A549 (cell line): ENCODE data around the gene KAT2B. TPM values are rescaled to one million over a fixed set of nuclear protein-coding genes. Genes with fewer than 3 reads are reported as not detected.

Experiments used
- ATAC-seq, 2 experiments: fragments of 200-7000 bp in 1 of 2; fragments of >200 bp in 1 of 2; cut with Nextera tagmentation in 1 of 2; cut with Tn5 transposase in 1 of 2; 3 replicates each; pipeline versions ENCODE4 v1.8.0 to v1.9.1; 2018 to 2020; ENCODE audit warnings: mild to moderate bottlenecking in 1 of 2, moderate library complexity in 1 of 2
- CTCF ChIA-PET: fragments of 300-600 bp; sonication (Branson Sonifier 250); formaldehyde crosslinking; extraction: SDS; loops from one replicate; lab custom pipeline; 2021; ENCODE audit warnings: antibody characterized with exemption, inconsistent platforms; lab: Yijun Ruan, JAX
- POLR2A ChIA-PET: fragments of 350-600 bp; formaldehyde crosslinking; extraction: SDS; loops from one replicate; lab custom pipeline; 2021; ENCODE audit warnings: antibody characterized with exemption, inconsistent platforms; lab: Yijun Ruan, JAX
- DNase-seq, 2 experiments: peaks; one replicate each; pipeline versions ENCODE4 v3.0.0 to v3.0.0-alpha.2; 2011 to 2016; ENCODE audit warnings: low read depth in 1 of 2, low spot score in 1 of 2
- FAIRE-seq: peaks from 2 replicates; lab custom pipeline; 2011; peaks lifted over from hg19 to GRCh38; lab: Jason Lieb, UNC
- H3K27ac ChIP-seq, 2 experiments: fragments of >200 bp; sonication (Bioruptor Twin); formaldehyde crosslinking; 3 replicates each; pipeline ENCODE4 v1.5.1; 2016 to 2017
- H3K4me1 ChIP-seq: fragments of >200 bp; sonication (Bioruptor Twin); formaldehyde crosslinking; 3 replicates; pipeline ENCODE4 v1.6.1; 2016
- H3K4me2 ChIP-seq: fragments of >200 bp; sonication (Bioruptor Twin); formaldehyde crosslinking; 3 replicates; pipeline ENCODE4 v1.6.1; 2016
- H3K4me3 ChIP-seq: fragments of >200 bp; sonication (Bioruptor Twin); formaldehyde crosslinking; 3 replicates; pipeline ENCODE4 v1.5.1; 2016
- H3K9me3 ChIP-seq: fragments of >200 bp; sonication (Bioruptor Twin); formaldehyde crosslinking; 3 replicates; pipeline ENCODE4 v1.6.1; 2016
- BHLHE40 ChIP-seq: IDR thresholded peaks from 2 replicates; pipeline ENCODE4 v1.6.1; 2012; ENCODE audit warnings: low read depth, low read length, inconsistent platforms
- CBX2 ChIP-seq: fragments of 200-600 bp; sonication (generic); IDR thresholded peaks from 2 replicates; pipeline ENCODE4 v1.6.1; 2016; ENCODE audit warnings: low read depth, mild to moderate bottlenecking, borderline replicate concordance
- CEBPB ChIP-seq, 2 experiments: fragments of >200 bp in 1 of 2; sonication (Bioruptor Twin) in 1 of 2; formaldehyde crosslinking in 1 of 2; IDR thresholded peaks; 2 replicates each; pipeline ENCODE4 v1.6.1; 2012 to 2016
- CHD4 ChIP-seq: fragments of 200-600 bp; sonication (generic); IDR thresholded peaks from 2 replicates; pipeline ENCODE4 v1.6.1; 2016; ENCODE audit warnings: antibody characterized with exemption, mild to moderate bottlenecking, borderline replicate concordance
- EHF ChIP-seq: fragments of 250-450 bp; sonication (Bioruptor Pico); IDR thresholded peaks from 2 replicates; pipeline ENCODE4 v1.5.0; 2020; ENCODE audit warnings: mild to moderate bottlenecking
- EP300 ChIP-seq, 2 experiments: fragments of >200 bp; sonication (Bioruptor Twin); formaldehyde crosslinking; IDR thresholded peaks; 2 replicates in 1 of 2; 3 replicates in 1 of 2; pipeline ENCODE4 v1.6.1; 2016 to 2017
- FOSL2 ChIP-seq, 2 experiments: fragments of 450-650 bp in 1 of 2; fragments of >200 bp in 1 of 2; sonication (Bioruptor Twin) in 1 of 2; formaldehyde crosslinking; IDR thresholded peaks; 2 replicates each; pipeline versions ENCODE4 v1.5.0 to v1.6.1; 2016 to 2020; ENCODE audit warnings: mild to moderate bottlenecking in 1 of 2, moderate library complexity in 1 of 2
- GATA3 ChIP-seq: IDR thresholded peaks from 2 replicates; pipeline ENCODE4 v1.6.1; 2012; ENCODE audit warnings: borderline replicate concordance
- HDAC2 ChIP-seq: fragments of 200-600 bp; sonication (generic); IDR thresholded peaks from 2 replicates; pipeline ENCODE4 v1.6.1; 2016
- HOXB5 ChIP-seq: fragments of 250-450 bp; sonication (Bioruptor Pico); IDR thresholded peaks from 2 replicates; pipeline ENCODE4 v1.5.0; 2020; ENCODE audit warnings: mild to moderate bottlenecking, moderate library complexity
- KDM1A ChIP-seq: fragments of 200-600 bp; sonication (generic); IDR thresholded peaks from 2 replicates; pipeline ENCODE4 v1.6.1; 2016; ENCODE audit warnings: low read depth, mild to moderate bottlenecking
- KDM5A ChIP-seq: fragments of 200-600 bp; sonication (generic); IDR thresholded peaks from 2 replicates; pipeline ENCODE4 v1.6.1; 2016; ENCODE audit warnings: antibody characterized with exemption, mild to moderate bottlenecking
- MAFK ChIP-seq: fragments of 450-650 bp; IDR thresholded peaks from 2 replicates; pipeline ENCODE4 v1.6.1; 2014; ENCODE audit not compliant: partially characterized antibody
- NFE2L2 ChIP-seq: fragments of 150-350 bp; conservative IDR thresholded peaks from 2 replicates; pipeline ENCODE4 v1.6.1; 2014; ENCODE audit warnings: low read length
- NPAS2 ChIP-seq: fragments of 250-450 bp; sonication (Bioruptor Pico); IDR thresholded peaks from 2 replicates; pipeline ENCODE4 v1.8.0; 2022; ENCODE audit warnings: mild to moderate bottlenecking, moderate library complexity, borderline replicate concordance
- NR3C1 ChIP-seq: fragments of >200 bp; sonication (Bioruptor Twin); formaldehyde crosslinking; IDR thresholded peaks from 3 replicates; pipeline ENCODE4 v1.6.1; 2017
- RAD21 ChIP-seq, 2 experiments: fragments of >200 bp in 1 of 2; sonication (Bioruptor Twin) in 1 of 2; formaldehyde crosslinking in 1 of 2; IDR thresholded peaks in 1 of 2; conservative IDR thresholded peaks in 1 of 2; 2 replicates in 1 of 2; 3 replicates in 1 of 2; pipeline ENCODE4 v1.6.1; 2012 to 2018; ENCODE audit warnings: inconsistent platforms in 1 of 2
- RNF2 ChIP-seq: fragments of 200-600 bp; sonication (generic); IDR thresholded peaks from 2 replicates; pipeline ENCODE4 v1.6.1; 2016; ENCODE audit warnings: low read depth, mild to moderate bottlenecking, antibody characterized with exemption, moderate library complexity, borderline replicate concordance
- SMC3 ChIP-seq: fragments of >200 bp; sonication (Bioruptor Twin); formaldehyde crosslinking; IDR thresholded peaks from 3 replicates; pipeline ENCODE4 v1.6.1; 2018; ENCODE audit warnings: inconsistent platforms
- TP53 ChIP-seq: fragments of 250-450 bp; sonication (Bioruptor Pico); IDR thresholded peaks from 2 replicates; pipeline ENCODE4 v1.5.0; 2021; ENCODE audit warnings: mild to moderate bottlenecking, moderate library complexity
- ZC3H11A ChIP-seq: fragments of 450-650 bp; IDR thresholded peaks from 2 replicates; pipeline ENCODE4 v1.6.1; 2014; ENCODE audit warnings: antibody characterized with exemption, mild to moderate bottlenecking
- ZNF302 ChIP-seq: fragments of 250-450 bp; sonication (Bioruptor Pico); IDR thresholded peaks from 2 replicates; pipeline ENCODE4 v1.9.0; 2021; ENCODE audit warnings: inconsistent platforms, mild to moderate bottlenecking, moderate library complexity
- ZSCAN20 ChIP-seq: fragments of 250-450 bp; sonication (Bioruptor Pico); IDR thresholded peaks from 2 replicates; pipeline ENCODE4 v1.8.0; 2022; ENCODE audit warnings: mild to moderate bottlenecking, moderate library complexity
- whole genome bisulfite sequencing: methylation state at CpG from one replicate; pipeline ENCODE4 v1.1.6; 2017; ENCODE audit errors: missing lambda C conversion rate; 5-methylcytosine and 5-hydroxymethylcytosine counted together
- polyA plus RNA-seq, 4 experiments: library from polyadenylated mRNA; depleted of rRNA in 3 of 4; stranded (reverse); fragments of >200 nt; fragmentation: RNase III in 1 of 4; extraction: RNeasy Plus Mini Kit Qiagen cat#74134 plus additional on column Dnase treatment in 1 of 4; gene quantifications; 2 replicates in 3 of 4; 3 replicates in 1 of 4; pipeline ENCODE4 v1.2.3, GENCODE V29; 2011 to 2017
- TF ChIP-seq, protein P1 (sequence below): fragments of 150-350 bp; IDR thresholded peaks from 2 replicates; pipeline ENCODE4 v1.6.1; 2014; ENCODE audit warnings: low read depth, mild to moderate bottlenecking, low read length
- TF ChIP-seq, protein P2 (sequence below): fragments of 250-450 bp; sonication (Bioruptor Pico); IDR thresholded peaks from 2 replicates; pipeline ENCODE4 v1.5.0; 2020; ENCODE audit warnings: low read depth, mild to moderate bottlenecking, moderate library complexity
- TF ChIP-seq, protein P3 (sequence below): IDR thresholded peaks from 2 replicates; pipeline ENCODE4 v1.6.1; 2012

Gene KAT2B
- polyA plus RNA-seq, 2 of the 4 experiments (the other 2 are of a cell fraction), result 7.2 to 11.9 TPM

DNA sequence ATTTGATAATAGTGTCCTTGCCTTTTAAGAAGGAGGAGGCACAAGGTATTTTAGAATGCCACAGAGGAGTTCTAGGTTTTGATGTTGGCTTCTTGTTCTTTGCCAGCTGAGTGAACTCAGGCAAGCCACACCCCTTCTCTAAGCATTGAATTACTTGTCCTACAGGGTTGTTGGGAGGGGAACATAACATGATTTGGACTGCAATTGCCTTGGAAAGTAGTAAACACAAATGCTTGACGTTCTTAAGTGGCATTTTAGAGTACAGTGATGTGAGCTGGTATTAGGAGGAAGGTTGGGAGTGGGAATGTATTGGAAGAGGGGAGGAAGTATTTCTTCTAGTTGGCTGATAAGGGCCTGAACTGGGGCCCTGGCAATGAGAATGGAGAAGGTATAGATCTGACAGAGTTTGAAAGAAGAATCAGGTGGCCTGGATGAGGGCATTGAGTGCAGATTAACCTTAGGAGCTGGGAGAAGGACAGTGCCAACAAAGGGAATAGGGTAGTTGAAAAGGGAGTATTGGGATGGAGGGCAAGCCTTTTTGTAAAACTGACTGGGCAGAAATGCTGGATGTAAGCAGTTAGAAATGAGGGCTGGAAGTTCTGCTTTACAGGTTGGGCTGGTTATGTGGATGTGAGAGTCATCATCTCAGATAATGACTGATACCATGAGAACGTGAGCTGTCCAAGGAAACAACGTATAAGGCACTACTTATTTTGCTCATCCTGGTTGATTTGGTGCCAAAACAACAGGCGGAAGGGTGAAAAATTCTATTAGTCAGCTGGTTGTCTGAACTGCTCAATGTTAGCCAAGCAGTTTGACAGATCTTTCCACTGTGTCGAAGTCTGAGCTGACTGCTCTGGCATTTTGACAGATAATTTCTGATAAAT is 16.7 kb downstream of the KAT2B start:
- CTCF ChIA-PET, result no interaction called here
- 37% methylated on average over 5 of the region's 5 CpGs for WGBS
- TF ChIP-seq NPAS2 (CRISPR knock-in tag) (no peak), FOSL2 (IDR thresholded peaks at IDR 0.05) (no peak), FOSL2 (CRISPR knock-in tag; IDR thresholded peaks at IDR 0.05) (no peak), EP300 (IDR thresholded peaks at IDR 0.05) (no peak), MAFK (peak; percentile 38)
- Histone ChIP-seq H3K9me3 (no peaks in the 10 kb centered on the region), H3K27ac (peak overlapping the region; percentile 15 to 60; a peak in 4 of 6 replicates), H3K4me2 (peak overlapping the region; percentile 40), H3K4me1 (peaks cover 48% of the 10 kb centered on the region), H3K4me3 (no peak overlapping the region)
- DNase-seq (peak in 1 of 2 experiments; percentile 28), FAIRE-seq (no peak), ATAC-seq (peak; percentile 34 to 36; a peak in 5 of 6 replicates)
- POLR2A ChIA-PET, result interaction anchor here (0.7 kb wide), 1 partner anchor 129 kb away, joined by 3 read pairs; the partner anchor contains the start of gene SGO1

DNA sequence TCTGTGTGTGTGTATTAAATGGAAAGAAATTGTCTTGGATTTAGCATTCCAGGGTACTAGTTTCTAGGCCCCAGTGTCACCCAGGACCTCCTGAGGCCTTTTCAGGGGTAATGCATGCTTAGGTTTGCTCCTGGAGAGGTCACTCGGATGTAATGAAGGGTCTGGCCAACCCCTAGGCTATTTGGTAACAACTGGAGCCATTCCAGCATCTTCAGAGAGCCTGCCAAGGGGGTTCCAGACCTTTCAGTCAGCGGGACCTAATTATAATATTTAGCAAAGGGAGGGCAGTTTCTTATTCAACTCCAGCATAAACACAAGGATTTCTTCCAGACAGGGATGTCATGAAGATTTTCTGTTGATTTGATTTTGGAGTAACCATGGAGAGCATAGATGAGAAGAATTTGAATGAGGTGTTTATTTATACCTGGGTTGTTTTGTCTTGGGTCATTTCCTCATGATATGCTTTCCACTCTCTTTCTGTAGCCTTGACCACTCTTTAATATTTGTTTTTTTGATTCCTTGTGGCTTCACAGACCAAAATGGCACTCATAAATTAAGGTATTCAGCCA is 17.4 kb downstream of the KAT2B start:
- Histone ChIP-seq H3K9me3 (no peaks in the 10 kb centered on the region), H3K4me3 (no peak overlapping the region), H3K4me2 (peak overlapping the region; percentile 40), H3K4me1 (peaks cover 48% of the 10 kb centered on the region), H3K27ac (peak overlapping the region in 1 of 2 experiments; percentile 18; a peak in 2 of 6 replicates)
- ATAC-seq (no peak), FAIRE-seq (no peak), DNase-seq (no peak)
- ChIA-PET POLR2A (interaction anchor here (0.7 kb wide), 1 partner anchor 129 kb away, joined by 3 read pairs; the partner anchor contains the start of gene SGO1), CTCF (no interaction called here)
- whole genome bisulfite sequencing, result 83% methylated on average over 2 of the region's 2 CpGs
- no peak for TF ChIP-seq HDAC2
- no peak for TF ChIP-seq EHF (CRISPR knock-in tag)
- TF ChIP-seq ZSCAN20 (CRISPR knock-in tag), result no peak
- TF ChIP-seq NR3C1, result no peak
- TF ChIP-seq CHD4, result no peak
- no peak for TF ChIP-seq KDM1A
- no peak for TF ChIP-seq RAD21 (conservative IDR thresholded peaks at IDR 0.05 in 1 of 2, IDR thresholded peaks at IDR 0.05 in 1 of 2)
- TF ChIP-seq TP53 (CRISPR knock-in tag), result no peak
- no peak for TF ChIP-seq CBX2
- no peak for TF ChIP-seq KDM5A
- TF ChIP-seq ZC3H11A, result no peak
- TF ChIP-seq FOSL2 (IDR thresholded peaks at IDR 0.05), result no peak
- TF ChIP-seq FOSL2 (CRISPR knock-in tag; IDR thresholded peaks at IDR 0.05), result no peak

DNA sequence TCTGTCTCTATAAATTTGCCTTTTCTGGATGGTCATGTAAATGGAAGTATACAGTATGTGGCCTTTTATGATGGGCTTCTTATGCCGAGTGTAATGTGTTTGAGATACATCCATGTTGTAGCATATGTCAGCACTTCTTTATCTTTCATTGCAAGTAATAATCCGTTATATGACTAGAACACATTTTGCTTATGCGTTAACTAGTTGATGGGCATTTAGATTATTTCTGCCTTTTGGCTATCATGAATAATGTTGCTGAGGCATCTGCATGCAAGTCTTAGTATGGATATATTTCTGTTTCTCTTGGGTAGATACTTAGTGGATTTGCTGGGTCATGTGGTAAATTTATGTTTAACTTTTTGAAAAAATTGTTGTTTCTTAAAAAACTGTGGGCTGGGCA is 19.7 kb downstream of the KAT2B start:
- POLR2A ChIA-PET, result no interaction called here
- TF ChIP-seq HOXB5 (CRISPR knock-in tag) (no peak), NFE2L2 (no peak), KDM1A (no peak), GATA3 (no peak), SMC3 (no peak), BHLHE40 (no peak), CEBPB (IDR thresholded peaks at IDR 0.05) (no peak), ZNF302 (CRISPR knock-in tag) (no peak), RNF2 (no peak), MAFK (no peak), FOSL2 (IDR thresholded peaks at IDR 0.05) (no peak), FOSL2 (CRISPR knock-in tag; IDR thresholded peaks at IDR 0.05) (no peak)
- TF ChIP-seq, protein P1, sequence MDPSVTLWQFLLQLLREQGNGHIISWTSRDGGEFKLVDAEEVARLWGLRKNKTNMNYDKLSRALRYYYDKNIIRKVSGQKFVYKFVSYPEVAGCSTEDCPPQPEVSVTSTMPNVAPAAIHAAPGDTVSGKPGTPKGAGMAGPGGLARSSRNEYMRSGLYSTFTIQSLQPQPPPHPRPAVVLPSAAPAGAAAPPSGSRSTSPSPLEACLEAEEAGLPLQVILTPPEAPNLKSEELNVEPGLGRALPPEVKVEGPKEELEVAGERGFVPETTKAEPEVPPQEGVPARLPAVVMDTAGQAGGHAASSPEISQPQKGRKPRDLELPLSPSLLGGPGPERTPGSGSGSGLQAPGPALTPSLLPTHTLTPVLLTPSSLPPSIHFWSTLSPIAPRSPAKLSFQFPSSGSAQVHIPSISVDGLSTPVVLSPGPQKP, result no peak
- TF ChIP-seq, protein P2, sequence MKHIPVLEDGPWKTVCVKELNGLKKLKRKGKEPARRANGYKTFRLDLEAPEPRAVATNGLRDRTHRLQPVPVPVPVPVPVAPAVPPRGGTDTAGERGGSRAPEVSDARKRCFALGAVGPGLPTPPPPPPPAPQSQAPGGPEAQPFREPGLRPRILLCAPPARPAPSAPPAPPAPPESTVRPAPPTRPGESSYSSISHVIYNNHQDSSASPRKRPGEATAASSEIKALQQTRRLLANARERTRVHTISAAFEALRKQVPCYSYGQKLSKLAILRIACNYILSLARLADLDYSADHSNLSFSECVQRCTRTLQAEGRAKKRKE (CRISPR knock-in tag), result no peak
- TF ChIP-seq, protein P3, sequence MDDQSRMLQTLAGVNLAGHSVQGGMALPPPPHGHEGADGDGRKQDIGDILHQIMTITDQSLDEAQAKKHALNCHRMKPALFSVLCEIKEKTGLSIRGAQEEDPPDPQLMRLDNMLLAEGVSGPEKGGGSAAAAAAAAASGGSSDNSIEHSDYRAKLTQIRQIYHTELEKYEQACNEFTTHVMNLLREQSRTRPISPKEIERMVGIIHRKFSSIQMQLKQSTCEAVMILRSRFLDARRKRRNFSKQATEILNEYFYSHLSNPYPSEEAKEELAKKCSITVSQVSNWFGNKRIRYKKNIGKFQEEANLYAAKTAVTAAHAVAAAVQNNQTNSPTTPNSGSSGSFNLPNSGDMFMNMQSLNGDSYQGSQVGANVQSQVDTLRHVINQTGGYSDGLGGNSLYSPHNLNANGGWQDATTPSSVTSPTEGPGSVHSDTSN, result no peak
- TF ChIP-seq, all 56 proteins: peak for 0
- WGBS, result 94% methylated on average over 3 of the region's 3 CpGs
- no peaks in the 10 kb centered on the region for H3K9me3 ChIP-seq
- CTCF ChIA-PET, result no interaction called here
- FAIRE-seq (no peak), DNase-seq (no peak), ATAC-seq (no peak)
- H3K4me3 ChIP-seq, result no peak overlapping the region
- H3K27ac ChIP-seq, result no peak overlapping the region
- H3K4me1 ChIP-seq, result peaks cover 36% of the 10 kb centered on the region
- no peak overlapping the region for H3K4me2 ChIP-seq
